OCI-LY1 (cell line): Measurements from ENCODE around the gene PEX11B.

Experiments
- H2AFZ ChIP-seq: fragments of 200-600 bp; sonication (generic), shearing (Covaris generic); 2 replicates; pipeline ENCODE4 v1.6.0; 2014; ENCODE audit warnings: antibody characterized with exemption, mild to moderate bottlenecking, low read length
- H3F3A ChIP-seq: fragments of 200-600 bp; sonication (generic), shearing (Covaris generic); 2 replicates; pipeline ENCODE4 v1.6.0; 2014; ENCODE audit warnings: mild to moderate bottlenecking, antibody characterized with exemption, low read length, moderate library complexity; ENCODE audit not compliant: insufficient read depth
- H3K27ac ChIP-seq: fragments of 200-600 bp; sonication (generic); 2 replicates; pipeline ENCODE4 v1.5.1; 2014; ENCODE audit warnings: low read length, mixed run types, mild to moderate bottlenecking, low read depth; ENCODE audit not compliant: poor library complexity, severe bottlenecking
- H3K27me3 ChIP-seq: fragments of 200-600 bp; sonication (generic); 2 replicates; pipeline ENCODE4 v1.6.0; 2014; ENCODE audit warnings: antibody characterized with exemption, mild to moderate bottlenecking, low read length, moderate library complexity; ENCODE audit not compliant: insufficient read depth
- H3K36me3 ChIP-seq: fragments of 200-600 bp; sonication (generic); 2 replicates; pipeline ENCODE4 v1.6.1; 2014; ENCODE audit warnings: mild to moderate bottlenecking, antibody characterized with exemption, low read length, moderate library complexity, mixed read lengths; ENCODE audit not compliant: insufficient read depth
- H3K4me1 ChIP-seq: fragments of 200-600 bp; sonication (generic); 2 replicates; pipeline ENCODE4 v1.5.1; 2014; ENCODE audit warnings: mild to moderate bottlenecking, low read length, moderate library complexity; ENCODE audit not compliant: insufficient read depth, severe bottlenecking
- H3K4me2 ChIP-seq: fragments of 200-600 bp; sonication (generic), shearing (Covaris generic); 2 replicates; pipeline ENCODE4 v1.6.1; 2014; ENCODE audit warnings: low read length
- H3K4me3 ChIP-seq: fragments of 200-600 bp; sonication (generic); 2 replicates; pipeline ENCODE4 v1.5.1; 2014; ENCODE audit warnings: low read length, low read depth, mild to moderate bottlenecking, mixed read lengths; ENCODE audit not compliant: poor library complexity, severe bottlenecking
- H3K79me2 ChIP-seq: fragments of 200-600 bp; shearing (Covaris generic); 2 replicates; pipeline ENCODE4 v1.6.1; 2016; ENCODE audit warnings: mixed run types, low read length, mixed read lengths; ENCODE audit not compliant: insufficient read depth
- H3K9ac ChIP-seq: fragments of 200-600 bp; sonication (generic), shearing (Covaris generic); 2 replicates; pipeline ENCODE4 v1.6.1; 2014; ENCODE audit warnings: mild to moderate bottlenecking, low read length, mixed read lengths
- H3K9me2 ChIP-seq: fragments of 200-600 bp; sonication (generic), shearing (Covaris generic); 2 replicates; pipeline ENCODE4 v1.6.1; 2014; ENCODE audit warnings: low read depth, mild to moderate bottlenecking, low read length, mixed read lengths
- H3K9me3 ChIP-seq: fragments of 200-600 bp; shearing (Covaris generic); 2 replicates; pipeline ENCODE4 v1.6.1; 2014; ENCODE audit warnings: low read length, mixed read lengths
- H4K20me1 ChIP-seq: fragments of 200-600 bp; sonication (generic), shearing (Covaris generic); 2 replicates; pipeline ENCODE4 v1.6.0; 2016; ENCODE audit warnings: mild to moderate bottlenecking, low read length; ENCODE audit not compliant: insufficient read depth
- CTCF ChIP-seq: fragments of 200-600 bp; sonication (generic), shearing (Covaris generic); IDR thresholded peaks from 2 replicates; pipeline ENCODE4 v1.5.1; 2017; ENCODE audit warnings: mild to moderate bottlenecking, antibody characterized with exemption, low read length, moderate library complexity, mixed read lengths
- EZH2 ChIP-seq: fragments of 200-600 bp; sonication (generic), shearing (Covaris generic); IDR thresholded peaks from 2 replicates; pipeline ENCODE4 v1.8.0; 2017; ENCODE audit warnings: borderline replicate concordance, mixed run types, mild to moderate bottlenecking, antibody characterized with exemption, low read length, moderate library complexity, mixed read lengths

Gene PEX11B

DNA sequence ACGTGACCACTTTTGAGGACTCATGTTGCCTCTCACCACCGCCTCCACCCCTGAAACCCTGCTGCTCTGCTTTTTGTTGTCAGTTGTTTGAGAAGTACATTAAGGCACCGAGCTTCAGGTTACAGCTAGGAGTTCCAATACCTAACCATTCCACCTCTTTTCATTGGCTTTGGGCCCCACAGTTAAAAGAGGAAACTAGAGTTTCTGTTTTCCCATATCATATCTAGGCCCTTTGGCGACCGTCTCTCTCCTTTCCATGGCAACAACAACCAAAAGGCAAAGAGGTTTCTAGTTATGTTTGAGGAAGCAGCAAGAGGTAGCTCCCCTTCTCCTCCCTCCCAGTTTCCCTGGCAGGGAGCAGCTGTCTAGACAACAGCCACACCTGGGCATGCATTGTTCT, 38.7 kb downstream of the PEX11B start:
- Histone ChIP-seq H3K4me1 (no peaks in the 10 kb centered on the region), H3K9me3 (no peaks in the 10 kb centered on the region), H3K9ac (no peak overlapping the region), H3K36me3 (no peaks in the 10 kb centered on the region), H3K79me2 (no peaks in the 10 kb centered on the region), H3K4me2 (no peak overlapping the region), H4K20me1 (no peaks in the 10 kb centered on the region), H2AFZ (no peak overlapping the region), H3K4me3 (no peak overlapping the region), H3K27ac (no peak overlapping the region), H3K27me3 (peaks cover 14% of the 10 kb centered on the region; the same call in 1 of the 2 replicates), H3K9me2 (no peaks in the 10 kb centered on the region), H3F3A (no peaks in the 10 kb centered on the region)
- no peak for TF ChIP-seq CTCF
- no peak for TF ChIP-seq EZH2

DNA sequence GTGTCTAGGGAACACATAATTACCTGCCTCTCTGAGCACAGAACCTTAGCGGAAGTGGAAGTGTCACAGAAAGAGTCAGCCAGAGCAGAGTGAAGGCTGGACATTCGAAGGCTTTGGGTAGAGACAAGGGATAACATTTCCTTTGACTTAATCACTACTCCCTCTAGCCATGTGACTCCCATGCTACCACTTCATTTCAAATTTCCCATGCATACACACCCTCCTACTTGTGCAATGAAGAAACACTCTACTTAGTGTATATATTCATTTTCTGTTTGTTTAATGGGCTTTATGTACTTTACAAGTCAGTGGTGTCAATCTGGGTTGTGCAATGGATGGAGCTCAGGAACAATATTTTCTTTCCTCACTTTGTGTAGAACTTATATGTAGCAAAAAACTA, 39.8 kb downstream of the PEX11B start:
- H3K27ac ChIP-seq: no peak overlapping the region
- no peaks in the 10 kb centered on the region for H3F3A ChIP-seq
- no peaks in the 10 kb centered on the region for H3K9me3 ChIP-seq
- TF ChIP-seq CTCF (no peak), EZH2 (no peak)
- no peaks in the 10 kb centered on the region for H3K79me2 ChIP-seq
- no peak overlapping the region for H3K9ac ChIP-seq
- H3K4me3 ChIP-seq: no peak overlapping the region
- H3K27me3 ChIP-seq: peaks cover 4% of the 10 kb centered on the region; the same call in 1 of the 2 replicates
- no peak overlapping the region for H3K4me2 ChIP-seq
- no peaks in the 10 kb centered on the region for H4K20me1 ChIP-seq
- H3K4me1 ChIP-seq: no peaks in the 10 kb centered on the region
- no peaks in the 10 kb centered on the region for H3K36me3 ChIP-seq
- H3K9me2 ChIP-seq: no peaks in the 10 kb centered on the region
- no peak overlapping the region for H2AFZ ChIP-seq

DNA sequence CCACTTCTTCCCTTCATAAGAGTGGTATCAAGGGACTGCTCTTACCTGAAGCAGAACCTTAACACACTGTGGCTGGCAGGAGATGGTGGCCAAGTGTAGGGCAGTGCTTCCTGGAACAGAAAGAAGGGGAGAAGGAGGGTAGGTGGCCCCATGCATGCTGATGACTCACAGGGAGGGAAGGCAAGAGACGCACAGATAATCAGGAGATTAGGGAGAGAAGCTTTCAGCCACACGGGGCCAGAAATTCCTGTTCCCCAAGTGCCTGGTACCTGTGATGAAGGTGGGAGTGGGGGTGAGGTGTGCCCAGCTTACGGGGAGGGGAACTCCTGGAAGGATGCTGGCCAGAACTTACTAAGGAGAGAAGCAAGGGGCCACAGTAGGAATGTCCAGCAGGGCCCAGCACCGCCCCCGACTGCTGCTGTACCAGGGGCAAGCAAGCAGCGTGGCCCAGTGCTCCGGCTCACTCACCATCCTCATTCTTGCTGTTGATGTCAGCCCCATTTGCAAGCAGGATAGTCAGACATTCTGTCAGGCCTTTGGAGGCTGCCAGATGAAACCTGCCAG, 40.5 kb downstream of the PEX11B start:
- Histone ChIP-seq H3K79me2 (no peaks in the 10 kb centered on the region), H4K20me1 (no peaks in the 10 kb centered on the region), H3K4me1 (no peaks in the 10 kb centered on the region), H3K9ac (no peak overlapping the region), H3K4me2 (no peak overlapping the region), H3K4me3 (no peak overlapping the region), H3F3A (no peaks in the 10 kb centered on the region), H3K27ac (no peak overlapping the region), H3K36me3 (no peaks in the 10 kb centered on the region), H3K9me3 (no peaks in the 10 kb centered on the region), H2AFZ (no peak overlapping the region), H3K27me3 (no peaks in the 10 kb centered on the region), H3K9me2 (no peaks in the 10 kb centered on the region)
- TF ChIP-seq CTCF (no peak), EZH2 (no peak)
